ENCODE results near the gene LRRK2.
"Not testable (repeated sequence)": the region's sequence is repeated elsewhere in the genome, so short reads cannot be mapped to it uniquely, and the experiment has no call there.

Gene LRRK2

GRCh38 chr12:40378691-40379090 is 153.9 kb downstream of the LRRK2 start:
- no peak for TF ChIP-seq YY1 (IDR thresholded peaks at IDR 0.05; ENCODE audit: insufficient read depth, insufficient read length)
- no peak for TF ChIP-seq ZNF274 (IDR thresholded peaks at IDR 0.05; ENCODE audit: low read depth, low read length)
- TF ChIP-seq SUZ12 (IDR thresholded peaks at IDR 0.05; ENCODE audit: extremely low read depth, insufficient read depth, insufficient read length) = no peak
- H3K4me1 ChIP-seq (ENCODE audit: insufficient read depth, insufficient read length) = no peaks in the 10 kb centered on the region
- no peaks in the 10 kb centered on the region for H3K9me3 ChIP-seq (ENCODE audit: insufficient read depth, low read length)
- DNase-seq (ENCODE audit: low read depth, low spot score) = no peak
- no peak overlapping the region for H3K4me3 ChIP-seq (ENCODE audit: insufficient read length, low read depth)
- H3K36me3 ChIP-seq (ENCODE audit: insufficient read depth, insufficient read length, low read length) = no peaks in the 10 kb centered on the region
- no peak overlapping the region for H3K9ac ChIP-seq (ENCODE audit: insufficient read length, low read depth)
- no peaks in the 10 kb centered on the region for H3K27me3 ChIP-seq (ENCODE audit: insufficient read depth, insufficient read length)

- no peaks in the 10 kb centered on the region for H3K36me3 ChIP-seq (ENCODE audit: insufficient read depth, insufficient read length, low read length)
- no peak for TF ChIP-seq SUZ12 (IDR thresholded peaks at IDR 0.05; ENCODE audit: extremely low read depth, insufficient read depth, insufficient read length)
- no peak for TF ChIP-seq YY1 (IDR thresholded peaks at IDR 0.05; ENCODE audit: insufficient read depth, insufficient read length)
- no peak for TF ChIP-seq ZNF274 (IDR thresholded peaks at IDR 0.05; ENCODE audit: low read depth, low read length)
- H3K9ac ChIP-seq (ENCODE audit: insufficient read length, low read depth) = no peak overlapping the region
- no peaks in the 10 kb centered on the region for H3K9me3 ChIP-seq (ENCODE audit: insufficient read depth, low read length)
- no peak for DNase-seq (ENCODE audit: low read depth, low spot score)
- no peaks in the 10 kb centered on the region for H3K4me1 ChIP-seq (ENCODE audit: insufficient read depth, insufficient read length)
- no peaks in the 10 kb centered on the region for H3K27me3 ChIP-seq (ENCODE audit: insufficient read depth, insufficient read length)
- no peak overlapping the region for H3K4me3 ChIP-seq (ENCODE audit: insufficient read length, low read depth)
These were observed 157.4 kb downstream of the LRRK2 start for GRCh38 chr12:40382217-40382616.

- H3K27me3 ChIP-seq (ENCODE audit: insufficient read depth, insufficient read length); H3K36me3 ChIP-seq (ENCODE audit: insufficient read depth, insufficient read length, low read length); H3K9ac ChIP-seq (ENCODE audit: insufficient read length, low read depth); H3K9me3 ChIP-seq (ENCODE audit: insufficient read depth, low read length); H3K4me1 ChIP-seq (ENCODE audit: insufficient read depth, insufficient read length); DNase-seq (ENCODE audit: low read depth, low spot score); H3K4me3 ChIP-seq (ENCODE audit: insufficient read length, low read depth): not testable (repeated sequence)
These were observed 162.5 kb downstream of the LRRK2 start for GRCh38 chr12:40387279-40387678.

- Histone ChIP-seq H3K4me1 (ENCODE audit: insufficient read depth, insufficient read length) (no peaks in the 10 kb centered on the region), H3K4me3 (ENCODE audit: insufficient read length, low read depth) (no peak overlapping the region), H3K9ac (ENCODE audit: insufficient read length, low read depth) (no peak overlapping the region), H3K27me3 (ENCODE audit: insufficient read depth, insufficient read length) (no peaks in the 10 kb centered on the region), H3K9me3 (ENCODE audit: insufficient read depth, low read length) (no peaks in the 10 kb centered on the region), H3K36me3 (ENCODE audit: insufficient read depth, insufficient read length, low read length) (no peaks in the 10 kb centered on the region)
- DNase-seq (ENCODE audit: low read depth, low spot score) = no peak
- no peak for TF ChIP-seq SUZ12 (IDR thresholded peaks at IDR 0.05; ENCODE audit: extremely low read depth, insufficient read depth, insufficient read length)
- no peak for TF ChIP-seq ZNF274 (IDR thresholded peaks at IDR 0.05; ENCODE audit: low read depth, low read length)
- no peak for TF ChIP-seq YY1 (IDR thresholded peaks at IDR 0.05; ENCODE audit: insufficient read depth, insufficient read length)
These were observed 166.2 kb downstream of the LRRK2 start for GRCh38 chr12:40390980-40391379.

- DNase-seq (ENCODE audit: low read depth, low spot score) = no peak
- H3K36me3 ChIP-seq (ENCODE audit: insufficient read depth, insufficient read length, low read length) = no peaks in the 10 kb centered on the region
- H3K4me3 ChIP-seq (ENCODE audit: insufficient read length, low read depth) = no peak overlapping the region
- no peaks in the 10 kb centered on the region for H3K9me3 ChIP-seq (ENCODE audit: insufficient read depth, low read length)
- H3K27me3 ChIP-seq (ENCODE audit: insufficient read depth, insufficient read length) = no peaks in the 10 kb centered on the region
- H3K4me1 ChIP-seq (ENCODE audit: insufficient read depth, insufficient read length) = no peaks in the 10 kb centered on the region
- TF ChIP-seq ZNF274 (IDR thresholded peaks at IDR 0.05; ENCODE audit: low read depth, low read length) (no peak), YY1 (IDR thresholded peaks at IDR 0.05; ENCODE audit: insufficient read depth, insufficient read length) (no peak), SUZ12 (IDR thresholded peaks at IDR 0.05; ENCODE audit: extremely low read depth, insufficient read depth, insufficient read length) (no peak)
- H3K9ac ChIP-seq (ENCODE audit: insufficient read length, low read depth) = no peak overlapping the region
These were observed 168.2 kb downstream of the LRRK2 start for GRCh38 chr12:40393026-40393425.

- TF ChIP-seq SUZ12 (IDR thresholded peaks at IDR 0.05; ENCODE audit: extremely low read depth, insufficient read depth, insufficient read length) (no peak), ZNF274 (IDR thresholded peaks at IDR 0.05; ENCODE audit: low read depth, low read length) (no peak), YY1 (IDR thresholded peaks at IDR 0.05; ENCODE audit: insufficient read depth, insufficient read length) (no peak)
- no peak for DNase-seq (ENCODE audit: low read depth, low spot score)
- no peaks in the 10 kb centered on the region for H3K27me3 ChIP-seq (ENCODE audit: insufficient read depth, insufficient read length)
- H3K9ac ChIP-seq (ENCODE audit: insufficient read length, low read depth) = no peak overlapping the region
- H3K9me3 ChIP-seq (ENCODE audit: insufficient read depth, low read length) = no peaks in the 10 kb centered on the region
- no peaks in the 10 kb centered on the region for H3K4me1 ChIP-seq (ENCODE audit: insufficient read depth, insufficient read length)
- H3K36me3 ChIP-seq (ENCODE audit: insufficient read depth, insufficient read length, low read length) = no peaks in the 10 kb centered on the region
- H3K4me3 ChIP-seq (ENCODE audit: insufficient read length, low read depth) = no peak overlapping the region
These were observed 174.9 kb downstream of the LRRK2 start for GRCh38 chr12:40399656-40400055.

GRCh38 chr12:40405419-40405818 is 180.6 kb downstream of the LRRK2 start:
- no peaks in the 10 kb centered on the region for H3K27me3 ChIP-seq (ENCODE audit: insufficient read depth, insufficient read length)

More at GRCh38 chr12:40405419-40405818, 180.6 kb downstream of the LRRK2 start:
- H3K9ac ChIP-seq (ENCODE audit: insufficient read length, low read depth) = no peak overlapping the region
- no peaks in the 10 kb centered on the region for H3K36me3 ChIP-seq (ENCODE audit: insufficient read depth, insufficient read length, low read length)
- H3K4me1 ChIP-seq (ENCODE audit: insufficient read depth, insufficient read length) = no peaks in the 10 kb centered on the region
- H3K9me3 ChIP-seq (ENCODE audit: insufficient read depth, low read length) = no peaks in the 10 kb centered on the region
- TF ChIP-seq YY1 (IDR thresholded peaks at IDR 0.05; ENCODE audit: insufficient read depth, insufficient read length) (no peak), ZNF274 (IDR thresholded peaks at IDR 0.05; ENCODE audit: low read depth, low read length) (no peak), SUZ12 (IDR thresholded peaks at IDR 0.05; ENCODE audit: extremely low read depth, insufficient read depth, insufficient read length) (no peak)
- H3K4me3 ChIP-seq (ENCODE audit: insufficient read length, low read depth) = no peak overlapping the region
- peak; percentile 5 for DNase-seq (ENCODE audit: low read depth, low spot score)

Measured in NT2/D1 (cell line).